GM18858 (cell line): Measurements from ENCODE around the gene DEXI.
"Not testable (repeated sequence)": the region's sequence is repeated elsewhere in the genome, so short reads cannot be mapped to it uniquely, and the experiment has no call there.

Source experiments
- ATAC-seq: cut with Tn5 transposase; IDR thresholded peaks from one replicate; pipeline ENCODE4 v1.9.1; 2021; ENCODE audit not compliant: unreplicated experiment

DEXI gene

DNA sequence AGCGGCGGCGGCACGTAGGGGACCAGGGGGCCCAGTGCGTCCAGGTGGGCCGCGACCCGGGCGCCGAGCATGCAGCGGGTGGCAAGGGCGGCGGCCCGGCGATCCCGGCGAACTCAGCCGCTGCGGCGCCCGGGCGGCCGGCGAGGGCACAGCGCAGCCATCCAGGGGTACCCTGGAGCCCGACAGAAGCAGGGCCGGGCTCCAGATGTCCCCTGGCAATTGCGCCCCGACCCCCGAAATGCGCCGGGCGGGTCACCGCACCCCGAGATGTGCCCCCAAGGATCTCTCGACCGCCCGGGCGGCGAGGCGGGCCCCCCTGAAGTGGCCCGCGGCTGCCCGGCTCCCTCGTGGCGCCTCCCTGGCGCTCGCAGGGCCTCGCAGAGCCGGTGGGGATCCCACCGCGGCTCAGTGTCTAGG lies 325 bp downstream of the DEXI start:
- ATAC-seq, result not testable (repeated sequence)

- no peak for ATAC-seq
Measured at GRCh38 chr16:10941127-10941933, 938 bp downstream of the DEXI start.

DNA sequence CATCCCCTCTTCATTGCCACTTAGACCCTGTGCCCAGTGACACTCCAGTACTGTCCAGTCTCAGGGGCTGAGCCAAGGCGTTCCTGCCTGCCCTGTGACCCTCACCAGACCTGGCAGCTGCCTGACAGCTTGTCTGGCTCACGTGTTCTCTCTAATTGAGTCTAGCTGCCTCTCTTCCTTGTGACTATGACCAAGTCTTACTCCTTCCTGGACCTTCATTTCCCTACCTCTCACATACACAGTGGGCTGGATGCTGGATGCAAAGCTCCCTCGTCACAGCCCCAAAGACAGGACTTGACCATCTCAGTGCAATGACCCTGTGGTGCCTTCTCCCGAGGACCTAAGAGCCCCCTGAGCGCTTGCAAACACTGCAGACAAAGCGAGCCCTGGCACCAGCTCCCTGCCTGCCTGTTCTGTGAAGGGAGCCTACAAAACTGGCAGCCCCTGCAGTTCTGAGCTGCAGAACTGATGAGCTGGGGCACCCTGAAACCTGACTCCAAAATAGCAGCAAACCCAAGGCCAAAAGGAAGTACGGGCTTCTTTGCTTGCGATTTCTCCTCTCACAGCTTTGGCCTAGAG lies 1.7 kb downstream of the DEXI start:
- ATAC-seq, result no peak

GRCh38 chr16:10939649-10940234 lies 2.5 kb downstream of the DEXI start:
- ATAC-seq, result no peak

- ATAC-seq, result no peak
Measured at GRCh38 chr16:10938796-10939648, 3.2 kb downstream of the DEXI start.

GRCh38 chr16:10938321-10938720 lies 3.9 kb downstream of the DEXI start:
- no peak for ATAC-seq

GRCh38 chr16:10937068-10937859 lies 5.0 kb downstream of the DEXI start:
- no peak for ATAC-seq

- ATAC-seq, result no peak
Measured at GRCh38 chr16:10936272-10936984, 5.8 kb downstream of the DEXI start.

GRCh38 chr16:10935226-10935915 lies 6.9 kb downstream of the DEXI start:
- no peak for ATAC-seq

DNA sequence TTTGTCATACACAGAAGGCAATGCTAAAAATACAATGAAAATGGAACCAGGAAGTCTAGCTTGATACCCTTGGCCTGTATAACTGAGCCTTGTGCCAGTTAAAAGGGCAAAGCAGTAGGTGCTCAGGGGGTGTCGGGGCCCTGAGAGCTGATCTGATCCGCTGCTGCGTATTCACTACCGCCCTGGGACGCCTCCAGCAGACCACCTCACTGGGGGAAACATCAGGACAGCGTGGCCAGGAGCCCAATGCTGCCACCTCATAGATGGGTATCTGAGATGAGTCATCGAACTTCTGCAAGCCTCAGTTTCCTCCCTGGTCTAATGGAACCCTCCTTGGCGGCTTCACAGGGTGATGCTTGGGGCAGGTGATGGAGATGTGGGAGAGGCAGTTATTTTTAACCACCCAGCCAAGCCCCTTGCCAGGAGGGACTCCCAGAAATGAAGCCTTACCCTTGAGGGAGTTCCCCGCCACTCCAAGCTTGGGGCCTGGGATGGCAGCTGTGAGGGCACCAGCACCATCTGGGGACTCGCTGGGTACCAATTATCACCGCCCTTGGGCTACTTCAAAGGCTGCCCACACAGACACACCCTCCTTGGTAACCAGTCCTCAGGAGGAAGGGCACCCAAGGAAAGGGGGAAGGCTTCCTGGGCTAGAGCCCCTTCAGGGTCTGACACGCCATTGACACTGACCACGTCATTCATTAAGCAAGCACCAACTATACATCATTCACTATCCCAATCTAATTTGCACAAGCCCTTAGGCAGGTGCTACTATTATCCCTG lies 7.8 kb downstream of the DEXI start:
- ATAC-seq, result no peak

GRCh38 chr16:10933865-10934264 lies 8.4 kb downstream of the DEXI start:
- ATAC-seq, result no peak

GRCh38 chr16:10932959-10933710 lies 9.1 kb downstream of the DEXI start:
- ATAC-seq, result no peak

DNA sequence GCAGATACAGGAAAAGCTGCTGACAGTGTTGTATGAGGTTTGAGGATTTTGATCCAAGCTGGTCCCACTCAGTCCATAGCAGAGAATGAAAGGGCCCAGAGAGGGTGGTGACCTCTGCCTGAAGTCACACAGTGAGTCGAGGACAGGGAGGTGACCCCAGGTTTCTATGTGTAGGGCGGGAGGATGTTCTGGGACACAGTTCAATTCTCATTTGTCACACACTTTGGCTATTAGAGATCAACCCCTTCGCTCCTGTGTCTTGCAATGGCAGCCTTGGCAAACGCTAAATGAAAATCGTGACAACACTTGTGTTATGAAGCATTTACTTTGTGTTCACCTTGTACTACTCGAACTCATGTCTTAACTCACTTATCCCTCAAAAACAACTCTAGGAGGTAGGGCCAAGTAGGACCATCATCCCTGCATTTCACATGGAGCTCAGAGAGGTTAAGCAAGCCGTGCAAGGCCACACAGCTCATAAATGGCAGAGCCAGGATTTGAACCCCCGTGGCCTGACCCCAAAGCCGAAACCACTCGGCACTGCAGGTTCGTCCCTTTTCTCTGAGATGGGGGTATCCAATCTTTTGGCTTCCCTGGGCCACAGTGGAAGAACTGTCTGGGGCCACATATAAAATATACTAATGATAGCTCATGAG lies 10.2 kb downstream of the DEXI start:
- ATAC-seq, result no peak

- no peak for ATAC-seq
Measured at GRCh38 chr16:10931134-10931533, 11.1 kb downstream of the DEXI start.

- ATAC-seq, result no peak
Measured at GRCh38 chr16:10930755-10931093, 11.5 kb downstream of the DEXI start.

DNA sequence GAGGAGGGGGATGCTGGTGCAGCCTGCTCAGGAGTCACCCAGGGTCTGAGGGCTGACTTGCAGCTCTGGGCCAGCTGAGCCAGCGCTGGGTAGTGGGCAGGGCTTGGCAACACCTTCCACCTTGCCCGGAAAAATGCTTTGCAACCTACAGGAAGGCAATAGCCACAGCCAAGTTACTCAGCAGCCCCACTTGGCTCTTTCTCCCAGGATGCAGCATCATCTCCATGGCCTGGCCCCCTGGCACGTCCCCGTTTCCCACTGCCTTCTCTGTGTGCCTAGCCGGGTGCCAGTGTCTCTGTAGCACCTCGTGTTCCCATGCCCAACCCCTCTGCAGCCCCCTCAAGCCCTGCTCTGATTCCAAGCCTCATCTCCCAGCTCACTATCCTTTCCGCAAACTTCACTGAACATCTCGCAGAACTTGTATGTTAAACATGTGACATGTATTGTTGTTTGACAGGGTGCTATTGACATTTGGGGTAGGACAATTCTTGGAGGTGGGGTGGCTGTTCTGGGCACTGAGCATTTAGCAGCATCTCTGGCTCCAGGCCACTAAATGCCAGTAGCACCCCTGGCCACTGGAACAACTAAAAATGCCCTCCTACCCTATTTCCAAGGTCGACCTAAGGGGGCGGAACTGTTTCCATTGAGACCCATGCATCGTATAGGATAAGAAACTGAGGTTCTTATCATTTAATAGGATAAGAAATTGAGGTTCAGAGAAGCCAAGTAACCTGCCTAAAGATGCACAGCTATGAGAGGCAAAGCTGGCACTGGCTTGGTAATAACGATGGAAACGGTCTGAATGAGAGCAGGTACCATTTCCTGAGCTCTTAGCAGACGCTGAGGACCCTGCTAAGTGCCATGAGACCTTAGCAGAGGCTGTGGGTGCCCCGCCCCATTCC lies 12.2 kb downstream of the DEXI start:
- ATAC-seq, result no peak
